OCI-LY7 (cell line): Measurements from ENCODE around the gene POC5. TPM values are rescaled to one million over a fixed set of nuclear protein-coding genes. Genes with fewer than 3 reads are reported as not detected.

Experiments
- BruUV-seq: library from RNA; stranded (reverse); fragments of 400-500 nt; replicated peaks from 2 replicates; lab custom pipeline; 2021; lab: Mats Ljungman, UMichigan
- CTCF ChIA-PET: fragments of 300-600 bp; sonication (Branson Sonifier 250); formaldehyde crosslinking; loops from one replicate; lab custom pipeline; 2022; ENCODE audit warnings: antibody characterized with exemption; ENCODE audit not compliant: unreplicated experiment; lab: Charles Lee
- POLR2A ChIA-PET: fragments of 300-600 bp; sonication (Branson Sonifier 250); formaldehyde crosslinking; loops from one replicate; lab custom pipeline; 2022; ENCODE audit warnings: antibody characterized with exemption; lab: Charles Lee
- DNase-seq: peaks from one replicate; pipeline ENCODE4 v3.0.0-alpha.2; 2015; ENCODE audit warnings: low spot score
- H2AFZ ChIP-seq: fragments of 200-600 bp; sonication (generic), shearing (Covaris generic); 2 replicates; pipeline ENCODE4 v1.6.1; 2014; ENCODE audit warnings: mild to moderate bottlenecking, antibody characterized with exemption, low read length, moderate library complexity
- H3K27ac ChIP-seq: fragments of 200-600 bp; sonication (generic); 2 replicates; pipeline ENCODE4 v1.5.1; 2014; ENCODE audit warnings: mixed run types, low read depth, mild to moderate bottlenecking, moderate library complexity, low read length, inconsistent platforms; ENCODE audit not compliant: poor library complexity, severe bottlenecking
- H3K36me3 ChIP-seq: fragments of 200-600 bp; sonication (generic); 2 replicates; pipeline ENCODE4 v1.6.1; 2014; ENCODE audit warnings: mild to moderate bottlenecking, antibody characterized with exemption, low read length, moderate library complexity, mixed read lengths; ENCODE audit not compliant: insufficient read depth
- H3K4me1 ChIP-seq: fragments of 200-600 bp; sonication (generic); 2 replicates; pipeline ENCODE4 v1.5.1; 2014; ENCODE audit warnings: mild to moderate bottlenecking, low read length; ENCODE audit not compliant: insufficient read depth, poor library complexity, severe bottlenecking
- H3K4me2 ChIP-seq: fragments of 200-600 bp; sonication (generic); 2 replicates; pipeline ENCODE4 v1.6.1; 2014; ENCODE audit warnings: mild to moderate bottlenecking, low read length
- H3K4me3 ChIP-seq: fragments of 200-600 bp; sonication (generic); 2 replicates; pipeline ENCODE4 v1.5.1; 2014; ENCODE audit warnings: mild to moderate bottlenecking, low read depth, low read length; ENCODE audit not compliant: poor library complexity, severe bottlenecking
- H3K79me2 ChIP-seq: fragments of 200-600 bp; sonication (generic); 2 replicates; pipeline ENCODE4 v1.6.1; 2016; ENCODE audit warnings: low read depth, mild to moderate bottlenecking, low read length, moderate library complexity, mixed read lengths; ENCODE audit not compliant: insufficient read depth
- H3K9me2 ChIP-seq: fragments of 200-600 bp; sonication (generic); 2 replicates; pipeline ENCODE4 v1.6.1; 2016; ENCODE audit warnings: mild to moderate bottlenecking, low read length, mixed read lengths; ENCODE audit not compliant: insufficient read depth
- H3K9me3 ChIP-seq: fragments of 200-600 bp; sonication (generic); 2 replicates; pipeline ENCODE4 v1.6.1; 2014; ENCODE audit warnings: mild to moderate bottlenecking, mixed run types, low read length, mixed read lengths
- H4K20me1 ChIP-seq: fragments of 200-600 bp; sonication (generic); 2 replicates; pipeline ENCODE4 v1.6.1; 2014; ENCODE audit warnings: mild to moderate bottlenecking, antibody characterized with exemption, low read length, moderate library complexity, mixed read lengths; ENCODE audit not compliant: insufficient read depth
- CTCF ChIP-seq: fragments of 200-600 bp; sonication (generic); conservative IDR thresholded peaks from 2 replicates; pipeline ENCODE4 v1.5.1; 2014; ENCODE audit warnings: mild to moderate bottlenecking, antibody characterized with exemption, low read length, moderate library complexity, mixed read lengths
- EZH2phosphoT487 ChIP-seq: fragments of 200-600 bp; sonication (generic); IDR thresholded peaks from 2 replicates; pipeline ENCODE4 v1.6.1; 2018; ENCODE audit warnings: low read depth, borderline replicate concordance, mild to moderate bottlenecking, mixed run types, antibody characterized with exemption, low read length, moderate library complexity, mixed read lengths
- intact Hi-C: fragments of 100-400 bp; cut with micrococcal nuclease; formaldehyde crosslinking; loops from one replicate; pipeline ENCODE4 v1.10.0; 2022; ENCODE audit not compliant: unreplicated experiment
- total RNA-seq, 2 experiments: library from RNA; depleted of rRNA in 1 of 2; stranded (reverse); fragments of >200 nt in 1 of 2; shearing (Covaris generic) in 1 of 2; gene quantifications; 2 replicates each; pipeline ENCODE4 v1.2.3, GENCODE V29; 2014 to 2022

Gene POC5
- total RNA-seq, 2 experiments from 2014 or later = 20.5 to 29.4 TPM

DNA sequence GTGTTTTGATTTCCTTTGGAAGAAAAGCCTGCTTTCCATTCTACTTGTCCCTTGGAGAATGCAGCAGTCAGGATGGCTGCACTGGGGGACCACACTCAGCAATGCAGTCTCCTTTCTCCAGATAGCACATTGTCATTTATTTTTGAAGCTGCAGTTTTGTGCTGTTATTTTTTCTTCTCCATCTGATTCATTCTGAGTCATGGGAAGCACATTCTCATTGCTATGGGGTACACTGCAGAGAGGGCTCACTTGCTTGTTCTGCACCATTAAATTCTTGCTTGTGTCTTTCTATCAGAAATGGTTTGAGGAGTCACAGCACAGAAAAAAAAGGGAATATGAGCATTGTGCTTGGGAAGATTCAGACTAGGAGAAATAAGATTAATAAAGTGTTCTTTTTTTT is 39.7 kb upstream of the POC5 start:
- TF ChIP-seq EZH2phosphoT487 = no peak
- TF ChIP-seq CTCF = no peak
- no peak for DNase-seq
- POLR2A ChIA-PET = interaction anchor here (1.4 kb wide), 1 partner anchor 12 kb away, joined by 3 read pairs; no protein-coding TSS in a partner anchor
- Histone ChIP-seq H3K27ac (no peak overlapping the region), H3K9me2 (no peaks in the 10 kb centered on the region), H3K36me3 (no peaks in the 10 kb centered on the region), H3K4me2 (no peak overlapping the region), H3K4me3 (no peak overlapping the region), H3K79me2 (no peaks in the 10 kb centered on the region), H2AFZ (no peak overlapping the region), H3K9me3 (no peaks in the 10 kb centered on the region), H4K20me1 (no peaks in the 10 kb centered on the region), H3K4me1 (no peaks in the 10 kb centered on the region)
- intact Hi-C loops = no loop called here
- CTCF ChIA-PET = no interaction called here
- BruUV-seq = no TSS peak

DNA sequence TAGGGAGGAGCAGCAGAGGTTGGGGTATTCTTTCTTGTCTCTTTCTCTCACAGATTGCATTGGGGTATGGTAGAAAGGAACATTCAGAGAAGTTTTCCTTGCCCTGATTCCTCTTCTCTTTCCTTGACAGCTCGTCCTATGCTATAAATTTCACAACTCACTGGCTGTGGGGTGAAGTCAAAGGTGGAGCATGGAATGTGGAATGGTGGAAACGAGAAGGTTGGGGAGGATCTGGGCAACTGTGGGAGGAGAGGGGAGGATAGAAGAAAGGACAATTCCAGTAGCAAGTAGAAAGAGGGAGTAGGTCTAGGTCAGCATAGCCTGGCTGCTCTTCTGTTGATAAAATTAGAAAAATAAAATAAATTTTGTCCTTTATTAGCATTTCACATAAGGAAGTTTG is 39.0 kb upstream of the POC5 start:
- Histone ChIP-seq H3K36me3 (no peaks in the 10 kb centered on the region), H3K4me3 (no peak overlapping the region), H3K79me2 (no peaks in the 10 kb centered on the region), H3K4me2 (no peak overlapping the region), H3K27ac (no peak overlapping the region), H3K4me1 (no peaks in the 10 kb centered on the region), H3K9me3 (no peaks in the 10 kb centered on the region), H3K9me2 (no peaks in the 10 kb centered on the region), H4K20me1 (no peaks in the 10 kb centered on the region), H2AFZ (no peak overlapping the region)
- TF ChIP-seq EZH2phosphoT487 = no peak
- TF ChIP-seq CTCF = no peak
- DNase-seq = no peak
- BruUV-seq = no TSS peak
- intact Hi-C loops = no loop called here
- ChIA-PET POLR2A (no interaction called here), CTCF (no interaction called here)

DNA sequence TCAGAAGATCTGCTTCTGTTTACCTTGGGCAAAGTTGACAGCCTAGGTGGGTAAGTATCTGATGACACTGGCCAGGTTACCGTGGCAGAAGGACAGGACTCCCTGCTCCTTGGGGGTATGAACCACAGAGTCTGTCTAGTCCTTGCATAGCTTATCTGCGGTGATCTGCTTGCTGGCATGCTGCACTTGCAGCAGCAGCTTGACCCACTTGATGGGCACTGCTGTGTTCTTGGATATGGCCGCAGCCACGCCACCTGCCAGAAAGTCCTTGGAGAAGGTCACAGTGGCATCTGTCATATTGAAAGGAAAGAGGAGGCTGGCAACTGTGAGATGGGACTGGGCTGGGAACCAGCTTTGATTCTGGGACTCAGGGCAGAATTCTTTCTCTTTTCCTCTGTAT is 35.9 kb upstream of the POC5 start:
- Histone ChIP-seq H3K36me3 (no peaks in the 10 kb centered on the region), H3K4me1 (no peaks in the 10 kb centered on the region), H3K9me2 (no peaks in the 10 kb centered on the region), H3K9me3 (no peaks in the 10 kb centered on the region), H3K4me3 (no peak overlapping the region), H3K27ac (no peak overlapping the region), H3K4me2 (no peak overlapping the region), H2AFZ (no peak overlapping the region), H3K79me2 (no peaks in the 10 kb centered on the region), H4K20me1 (no peaks in the 10 kb centered on the region)
- ChIA-PET POLR2A (no interaction called here), CTCF (no interaction called here)
- BruUV-seq = no TSS peak
- DNase-seq = no peak
- TF ChIP-seq CTCF = no peak
- no peak for TF ChIP-seq EZH2phosphoT487
- intact Hi-C loops = no loop called here
